ENCODE data around the gene WHRN. TPM values are rescaled to one million over a fixed set of nuclear protein-coding genes. Genes with fewer than 3 reads are reported as not detected.

Gene WHRN
- total RNA-seq, 1 donor from 2014 or later: 5.2 TPM

GRCh38 chr9:114395334-114395617 lies 110.0 kb downstream of the WHRN start:
- H3K4me3 ChIP-seq (ENCODE audit: low read depth, low read length): no peak overlapping the region
- no peak for DNase-seq (ENCODE audit: low read depth)
- TF ChIP-seq CTCF (conservative IDR thresholded peaks at IDR 0.05; ENCODE audit: low read depth, low read length): no peak

- no peak for DNase-seq (ENCODE audit: low read depth)
- TF ChIP-seq CTCF (conservative IDR thresholded peaks at IDR 0.05; ENCODE audit: low read depth, low read length): no peak
- H3K4me3 ChIP-seq (ENCODE audit: low read depth, low read length): no peak overlapping the region
Observed at GRCh38 chr9:114394523-114395333, 110.5 kb downstream of the WHRN start.

GRCh38 chr9:114392749-114393112 lies 112.5 kb downstream of the WHRN start:
- H3K4me3 ChIP-seq (ENCODE audit: low read depth, low read length): no peak overlapping the region
- DNase-seq (ENCODE audit: low read depth): no peak
- no peak for TF ChIP-seq CTCF (conservative IDR thresholded peaks at IDR 0.05; ENCODE audit: low read depth, low read length)

- H3K4me3 ChIP-seq (ENCODE audit: low read depth, low read length): no peak overlapping the region
- DNase-seq (ENCODE audit: low read depth): no peak
- no peak for TF ChIP-seq CTCF (conservative IDR thresholded peaks at IDR 0.05; ENCODE audit: low read depth, low read length)
Observed at GRCh38 chr9:114390952-114391351, 114.3 kb downstream of the WHRN start.

- H3K4me3 ChIP-seq (ENCODE audit: low read depth, low read length): no peak overlapping the region
- TF ChIP-seq CTCF (conservative IDR thresholded peaks at IDR 0.05; ENCODE audit: low read depth, low read length): peak; percentile 25
Observed at GRCh38 chr9:114389612-114390368, 115.5 kb downstream of the WHRN start.

GRCh38 chr9:114388764-114389375 lies 116.4 kb downstream of the WHRN start:
- DNase-seq (ENCODE audit: low read depth): no peak
- H3K4me3 ChIP-seq (ENCODE audit: low read depth, low read length): no peak overlapping the region
- TF ChIP-seq CTCF (conservative IDR thresholded peaks at IDR 0.05; ENCODE audit: low read depth, low read length): no peak

More at GRCh38 chr9:114389612-114390368, 115.5 kb downstream of the WHRN start:
- DNase-seq (ENCODE audit: low read depth): no peak

Measured in epithelial cell of proximal tubule (primary cell).